Measurements from ENCODE around the gene PLSCR3. TPM values are rescaled to one million over a fixed set of nuclear protein-coding genes. Genes with fewer than 3 reads are reported as not detected.

Gene PLSCR3
- total RNA-seq, 1 donor from 2014 or later, result 6.6 TPM

DNA sequence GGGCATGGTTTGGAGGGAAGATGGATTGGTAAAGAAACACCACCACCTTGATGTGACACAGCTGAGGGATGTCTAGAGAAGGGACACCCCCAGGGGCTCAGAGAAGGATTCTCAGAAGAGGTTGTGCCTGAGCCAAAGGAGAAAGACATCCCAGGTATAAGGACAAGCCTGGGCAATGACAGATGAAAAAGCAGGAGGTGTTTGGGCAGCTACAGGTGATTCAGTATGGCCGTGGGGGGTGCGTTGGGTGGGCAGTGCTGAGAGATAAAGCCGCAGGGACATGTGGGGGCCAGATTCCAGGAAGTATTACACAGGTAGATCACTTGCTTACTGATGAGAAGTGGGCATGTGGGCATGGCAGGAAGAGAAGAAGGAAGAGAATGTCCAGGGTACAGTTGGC is 32.4 kb downstream of the PLSCR3 start:
- Histone ChIP-seq H3K9ac (no peak overlapping the region), H4K20me1 (ENCODE audit: low read depth) (no peaks in the 10 kb centered on the region), H2AFZ (replicated peaks) (no peak overlapping the region), H3K4me1 (no peaks in the 10 kb centered on the region), H3K36me3 (no peaks in the 10 kb centered on the region), H3K9me3 (ENCODE audit: low read depth) (no peaks in the 10 kb centered on the region), H3F3A (ENCODE audit: low read depth) (no peaks in the 10 kb centered on the region), H3K4me3 (no peak overlapping the region), H3K79me2 (ENCODE audit: low read depth) (no peaks in the 10 kb centered on the region), H3K27ac (no peak overlapping the region), H3K27me3 (no peaks in the 10 kb centered on the region), H3K4me2 (no peak overlapping the region)
- H3K4me3 Mint-ChIP-seq, result no peak overlapping the region
- H3K4me1 Mint-ChIP-seq, result no peaks in the 10 kb centered on the region
- H3K27ac Mint-ChIP-seq, result no peak overlapping the region
- no peak for DNase-seq (ENCODE audit: low spot score)
- no peaks in the 10 kb centered on the region for H3K36me3 Mint-ChIP-seq
- H3K9me3 Mint-ChIP-seq, result no peaks in the 10 kb centered on the region
- TF ChIP-seq EZH2phosphoT487 (IDR thresholded peaks at IDR 0.05) (no peak), EZH2 (IDR thresholded peaks at IDR 0.05) (no peak), CTCF (IDR thresholded peaks at IDR 0.05) (no peak)
- H3K27me3 Mint-ChIP-seq (ENCODE audit: insufficient read depth, low read depth), result peaks cover 4% of the 10 kb centered on the region

DNA sequence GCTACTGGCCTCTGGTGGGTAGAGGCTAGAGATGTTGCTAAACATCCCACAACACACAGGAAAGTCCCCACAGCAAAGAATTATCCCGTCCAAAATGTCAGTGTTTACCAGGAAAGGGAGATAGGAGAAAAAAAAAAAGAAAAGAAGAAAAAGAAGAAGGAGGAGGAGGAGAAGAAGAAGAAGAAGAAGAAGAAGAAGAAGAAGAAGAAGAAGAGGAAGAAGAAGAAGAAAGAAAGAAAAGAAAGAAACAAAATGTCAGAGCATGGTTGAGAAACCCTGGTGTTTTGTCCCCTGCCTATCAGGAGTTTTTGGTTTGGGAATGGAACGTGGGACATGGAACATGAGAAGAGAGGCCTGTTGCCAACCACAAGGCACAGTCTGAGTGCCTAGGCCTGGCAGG is 36.9 kb downstream of the PLSCR3 start:
- peaks cover 6% of the 10 kb centered on the region for H3K27me3 Mint-ChIP-seq (ENCODE audit: insufficient read depth, low read depth)

GRCh38 chr17:7356756-7357155 is 37.6 kb downstream of the PLSCR3 start:
- H3K27me3 ChIP-seq, result no peaks in the 10 kb centered on the region
- H3K36me3 Mint-ChIP-seq, result no peaks in the 10 kb centered on the region
- peak overlapping the region; percentile 41 for H3K4me3 Mint-ChIP-seq
- no peak overlapping the region for H3K27ac Mint-ChIP-seq
- H2AFZ ChIP-seq (replicated peaks), result peak overlapping the region; percentile 73
- peaks cover 4% of the 10 kb centered on the region for H3K27me3 Mint-ChIP-seq (ENCODE audit: insufficient read depth, low read depth)
- TF ChIP-seq EZH2phosphoT487 (IDR thresholded peaks at IDR 0.05) (no peak), CTCF (IDR thresholded peaks at IDR 0.05) (no peak), EZH2 (IDR thresholded peaks at IDR 0.05) (no peak)
- no peak overlapping the region for H3K4me3 ChIP-seq
- no peaks in the 10 kb centered on the region for H3K36me3 ChIP-seq
- H3F3A ChIP-seq (ENCODE audit: low read depth), result peaks cover 14% of the 10 kb centered on the region
- peaks cover 36% of the 10 kb centered on the region for H3K4me1 Mint-ChIP-seq
- no peaks in the 10 kb centered on the region for H4K20me1 ChIP-seq (ENCODE audit: low read depth)
- H3K4me2 ChIP-seq, result peak overlapping the region; percentile 51
- H3K9me3 ChIP-seq (ENCODE audit: low read depth), result no peaks in the 10 kb centered on the region
- H3K27ac ChIP-seq, result no peak overlapping the region
- no peaks in the 10 kb centered on the region for H3K4me1 ChIP-seq
- no peak overlapping the region for H3K9ac ChIP-seq
- H3K79me2 ChIP-seq (ENCODE audit: low read depth), result no peaks in the 10 kb centered on the region
- H3K9me3 Mint-ChIP-seq, result no peaks in the 10 kb centered on the region
- no peak for DNase-seq (ENCODE audit: low spot score)

More for the DNA sequence above, 36.9 kb downstream of the PLSCR3 start:
- H3K36me3 ChIP-seq, result no peaks in the 10 kb centered on the region
- H3F3A ChIP-seq (ENCODE audit: low read depth), result peaks cover 8% of the 10 kb centered on the region
- no peaks in the 10 kb centered on the region for H3K9me3 ChIP-seq (ENCODE audit: low read depth)
- no peaks in the 10 kb centered on the region for H3K27me3 ChIP-seq
- peaks cover 35% of the 10 kb centered on the region for H3K4me1 Mint-ChIP-seq
- no peak overlapping the region for H3K4me3 ChIP-seq
- no peaks in the 10 kb centered on the region for H4K20me1 ChIP-seq (ENCODE audit: low read depth)
- DNase-seq (ENCODE audit: low spot score), result no peak
- no peak overlapping the region for H3K4me2 ChIP-seq
- H3K9me3 Mint-ChIP-seq, result no peaks in the 10 kb centered on the region
- no peak overlapping the region for H3K9ac ChIP-seq
- TF ChIP-seq CTCF (IDR thresholded peaks at IDR 0.05) (no peak), EZH2phosphoT487 (IDR thresholded peaks at IDR 0.05) (no peak), EZH2 (IDR thresholded peaks at IDR 0.05) (no peak)
- no peaks in the 10 kb centered on the region for H3K4me1 ChIP-seq
- H2AFZ ChIP-seq (replicated peaks), result no peak overlapping the region
- no peak overlapping the region for H3K27ac ChIP-seq
- H3K4me3 Mint-ChIP-seq, result no peak overlapping the region
- no peak overlapping the region for H3K27ac Mint-ChIP-seq
- H3K79me2 ChIP-seq (ENCODE audit: low read depth), result no peaks in the 10 kb centered on the region
- no peaks in the 10 kb centered on the region for H3K36me3 Mint-ChIP-seq

Measured in neural progenitor cell (in vitro differentiated cells).